ENCODE results near the gene RAD54L. TPM values are rescaled to one million over a fixed set of nuclear protein-coding genes. Genes with fewer than 3 reads are reported as not detected.
"Not testable (repeated sequence)": the region's sequence is repeated elsewhere in the genome, so short reads cannot be mapped to it uniquely, and the experiment has no call there.

The RAD54L gene
- total RNA-seq, 1 experiment from 2014 or later = 25.2 TPM

DNA sequence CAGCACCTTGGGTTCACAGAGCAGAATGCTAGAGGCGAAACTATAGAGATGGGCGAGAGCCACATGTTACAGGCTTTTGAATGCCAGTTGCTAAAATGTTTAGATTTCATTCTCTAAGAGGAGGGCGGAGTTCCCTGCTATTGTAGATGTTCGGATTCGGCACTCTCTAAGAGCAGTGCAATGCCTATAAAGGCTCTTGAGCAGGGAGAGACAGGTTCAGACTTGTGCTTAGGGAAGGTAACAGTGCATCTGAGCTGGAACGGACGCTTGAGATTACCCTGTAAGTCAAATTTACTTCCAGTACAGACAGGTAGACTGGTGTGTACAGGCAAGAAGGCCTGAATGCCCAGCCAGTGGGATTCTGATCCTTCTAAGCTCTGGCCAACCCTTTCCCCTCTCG, 29.1 kb upstream of the RAD54L start:
- no TSS peak for BruUV-seq (replicated peaks)
- intact Hi-C loops (cut with micrococcal nuclease; ENCODE audit: unreplicated experiment) = no loop called here
- H3K4me3 Mint-ChIP-seq (ENCODE audit: low read depth, unreplicated experiment) = no peak overlapping the region
- TF ChIP-seq, protein P1, sequence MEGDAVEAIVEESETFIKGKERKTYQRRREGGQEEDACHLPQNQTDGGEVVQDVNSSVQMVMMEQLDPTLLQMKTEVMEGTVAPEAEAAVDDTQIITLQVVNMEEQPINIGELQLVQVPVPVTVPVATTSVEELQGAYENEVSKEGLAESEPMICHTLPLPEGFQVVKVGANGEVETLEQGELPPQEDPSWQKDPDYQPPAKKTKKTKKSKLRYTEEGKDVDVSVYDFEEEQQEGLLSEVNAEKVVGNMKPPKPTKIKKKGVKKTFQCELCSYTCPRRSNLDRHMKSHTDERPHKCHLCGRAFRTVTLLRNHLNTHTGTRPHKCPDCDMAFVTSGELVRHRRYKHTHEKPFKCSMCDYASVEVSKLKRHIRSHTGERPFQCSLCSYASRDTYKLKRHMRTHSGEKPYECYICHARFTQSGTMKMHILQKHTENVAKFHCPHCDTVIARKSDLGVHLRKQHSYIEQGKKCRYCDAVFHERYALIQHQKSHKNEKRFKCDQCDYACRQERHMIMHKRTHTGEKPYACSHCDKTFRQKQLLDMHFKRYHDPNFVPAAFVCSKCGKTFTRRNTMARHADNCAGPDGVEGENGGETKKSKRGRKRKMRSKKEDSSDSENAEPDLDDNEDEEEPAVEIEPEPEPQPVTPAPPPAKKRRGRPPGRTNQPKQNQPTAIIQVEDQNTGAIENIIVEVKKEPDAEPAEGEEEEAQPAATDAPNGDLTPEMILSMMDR (IDR thresholded peaks at IDR 0.05; ENCODE audit: unreplicated experiment) = no peak
- no peak overlapping the region for H3K27ac Mint-ChIP-seq (ENCODE audit: unreplicated experiment)
- no peak for DNase-seq
- H3K4me1 Mint-ChIP-seq (ENCODE audit: low read depth, unreplicated experiment) = peaks cover 11% of the 10 kb centered on the region
- H3K9me3 Mint-ChIP-seq (ENCODE audit: low read depth, unreplicated experiment) = no peaks in the 10 kb centered on the region
- no peaks in the 10 kb centered on the region for H3K36me3 Mint-ChIP-seq (ENCODE audit: insufficient read depth, unreplicated experiment)
- H3K27me3 Mint-ChIP-seq (ENCODE audit: unreplicated experiment) = peaks cover 13% of the 10 kb centered on the region
- CTCF ChIA-PET = no interaction called here

DNA sequence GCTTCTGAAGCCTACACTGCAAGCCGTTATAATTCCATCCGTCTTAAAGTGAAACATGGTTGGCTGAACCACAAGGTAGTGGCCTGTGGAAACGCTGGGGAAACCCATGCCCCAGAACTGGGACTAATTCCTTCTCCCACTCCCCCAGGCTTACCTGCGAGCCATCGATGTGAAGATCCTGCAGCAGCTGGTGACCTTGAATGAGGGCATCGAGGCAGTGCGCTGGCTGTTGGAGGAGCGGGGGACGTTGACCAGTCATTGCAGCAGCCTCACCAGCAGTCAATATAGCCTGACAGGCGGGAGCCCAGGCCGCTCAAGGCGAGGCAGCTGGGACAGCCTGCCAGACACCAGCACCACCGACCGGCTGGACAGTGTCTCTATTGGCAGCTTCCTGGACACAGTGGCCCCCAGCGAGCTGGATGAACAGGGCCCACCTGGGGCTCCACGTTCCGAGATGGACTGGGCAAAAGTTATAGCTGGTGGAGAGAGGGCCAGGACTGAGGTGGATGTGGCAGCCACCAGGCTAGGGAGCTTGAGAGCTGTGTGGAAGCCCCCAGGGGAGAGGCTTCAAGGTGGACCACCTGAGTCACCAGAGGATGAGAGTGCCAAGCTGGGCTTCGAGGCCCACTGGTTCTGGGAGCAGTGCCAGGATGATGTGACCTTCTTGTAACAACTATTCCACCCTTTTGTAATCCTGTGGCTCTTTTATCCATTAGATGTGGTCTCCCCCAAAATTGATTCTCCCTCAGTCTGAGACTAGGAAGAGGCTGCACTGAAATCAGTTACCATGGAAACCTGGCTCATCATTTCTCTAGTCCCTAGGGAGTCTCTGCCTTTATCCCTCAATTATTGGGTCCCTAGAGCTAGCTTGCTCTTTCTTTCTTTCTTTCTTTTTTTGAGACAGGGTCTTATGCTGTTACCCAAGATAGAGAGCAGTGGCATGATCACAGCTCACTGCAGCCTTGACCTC, 27.7 kb upstream of the RAD54L start:
- H3K4me3 Mint-ChIP-seq (ENCODE audit: low read depth, unreplicated experiment) = no peak overlapping the region
- intact Hi-C loops (cut with micrococcal nuclease; ENCODE audit: unreplicated experiment) = no loop called here
- peaks cover 4% of the 10 kb centered on the region for H3K36me3 Mint-ChIP-seq (ENCODE audit: insufficient read depth, unreplicated experiment)
- H3K27me3 Mint-ChIP-seq (ENCODE audit: unreplicated experiment) = peaks cover 13% of the 10 kb centered on the region
- no TSS peak for BruUV-seq (replicated peaks)
- no peak for DNase-seq
- H3K27ac Mint-ChIP-seq (ENCODE audit: unreplicated experiment) = no peak overlapping the region
- CTCF ChIA-PET = interaction anchor here (0.6 kb wide), 1 partner anchor 667 kb away, joined by 3 read pairs; no protein-coding TSS in a partner anchor
- no peaks in the 10 kb centered on the region for H3K9me3 Mint-ChIP-seq (ENCODE audit: low read depth, unreplicated experiment)
- H3K4me1 Mint-ChIP-seq (ENCODE audit: low read depth, unreplicated experiment) = peaks cover 20% of the 10 kb centered on the region
- TF ChIP-seq, protein P1 (IDR thresholded peaks at IDR 0.05; ENCODE audit: unreplicated experiment) = no peak

DNA sequence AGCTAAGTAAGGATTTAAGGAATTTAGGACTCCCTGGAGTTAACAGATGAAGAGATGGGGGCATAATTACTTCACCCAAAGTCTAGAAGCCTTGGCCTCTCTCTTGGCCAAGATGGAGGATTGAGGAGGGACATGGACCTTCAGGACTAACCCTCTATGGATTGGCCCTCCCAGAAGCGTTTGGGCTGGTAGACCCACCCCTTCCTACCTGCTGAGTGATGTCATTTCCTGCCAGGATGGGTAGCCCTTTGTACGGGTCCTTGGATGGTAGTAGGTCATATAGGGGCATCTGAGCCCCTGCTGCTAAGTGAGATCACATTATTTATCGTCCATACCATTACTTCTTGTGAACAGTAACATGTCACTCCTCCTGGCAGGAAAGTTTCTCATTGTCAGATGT, 26.8 kb upstream of the RAD54L start:
- CTCF ChIA-PET = no interaction called here
- Mint-ChIP-seq H3K4me3 (ENCODE audit: low read depth, unreplicated experiment) (no peak overlapping the region), H3K9me3 (ENCODE audit: low read depth, unreplicated experiment) (no peaks in the 10 kb centered on the region), H3K27me3 (ENCODE audit: unreplicated experiment) (peaks cover 13% of the 10 kb centered on the region), H3K4me1 (ENCODE audit: low read depth, unreplicated experiment) (peaks cover 20% of the 10 kb centered on the region), H3K36me3 (ENCODE audit: insufficient read depth, unreplicated experiment) (peaks cover 4% of the 10 kb centered on the region), H3K27ac (ENCODE audit: unreplicated experiment) (no peak overlapping the region)
- TF ChIP-seq, protein P1 (IDR thresholded peaks at IDR 0.05; ENCODE audit: unreplicated experiment) = no peak
- intact Hi-C loops (cut with micrococcal nuclease; ENCODE audit: unreplicated experiment) = no loop called here
- BruUV-seq (replicated peaks) = no TSS peak
- DNase-seq = no peak

DNA sequence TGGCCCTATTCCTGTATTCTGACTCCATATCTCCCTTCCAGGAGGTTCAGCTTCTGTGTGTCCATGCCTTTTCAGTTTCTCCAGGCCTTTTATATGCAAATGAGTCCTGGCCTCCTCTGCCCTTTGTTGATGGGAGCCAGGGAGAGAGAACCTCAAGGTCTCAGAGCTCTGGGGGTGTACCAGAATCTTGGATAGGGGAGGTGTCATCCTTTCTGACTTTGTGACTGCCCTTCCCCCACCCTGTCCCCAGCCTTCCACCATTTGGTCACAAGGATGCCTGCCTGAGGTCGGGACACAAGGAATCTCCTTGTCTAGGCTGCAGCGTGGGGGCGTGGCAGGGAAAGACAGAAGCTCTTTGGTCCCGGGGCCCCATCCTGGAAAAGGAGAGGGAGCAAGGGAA, 25.8 kb upstream of the RAD54L start:
- Mint-ChIP-seq H3K27ac (ENCODE audit: unreplicated experiment) (no peak overlapping the region), H3K27me3 (ENCODE audit: unreplicated experiment) (peaks cover 9% of the 10 kb centered on the region), H3K4me3 (ENCODE audit: low read depth, unreplicated experiment) (no peak overlapping the region), H3K36me3 (ENCODE audit: insufficient read depth, unreplicated experiment) (peaks cover 4% of the 10 kb centered on the region), H3K9me3 (ENCODE audit: low read depth, unreplicated experiment) (no peaks in the 10 kb centered on the region), H3K4me1 (ENCODE audit: low read depth, unreplicated experiment) (peaks cover 20% of the 10 kb centered on the region)
- BruUV-seq (replicated peaks) = no TSS peak
- no peak for DNase-seq
- TF ChIP-seq, protein P1 (IDR thresholded peaks at IDR 0.05; ENCODE audit: unreplicated experiment) = no peak
- CTCF ChIA-PET = interaction anchor here (0.6 to 0.9 kb wide), 2 partner anchors 39 to 40 kb away, joined by 3 read pairs; no protein-coding TSS in a partner anchor
- intact Hi-C loops (cut with micrococcal nuclease; ENCODE audit: unreplicated experiment) = no loop called here

DNA sequence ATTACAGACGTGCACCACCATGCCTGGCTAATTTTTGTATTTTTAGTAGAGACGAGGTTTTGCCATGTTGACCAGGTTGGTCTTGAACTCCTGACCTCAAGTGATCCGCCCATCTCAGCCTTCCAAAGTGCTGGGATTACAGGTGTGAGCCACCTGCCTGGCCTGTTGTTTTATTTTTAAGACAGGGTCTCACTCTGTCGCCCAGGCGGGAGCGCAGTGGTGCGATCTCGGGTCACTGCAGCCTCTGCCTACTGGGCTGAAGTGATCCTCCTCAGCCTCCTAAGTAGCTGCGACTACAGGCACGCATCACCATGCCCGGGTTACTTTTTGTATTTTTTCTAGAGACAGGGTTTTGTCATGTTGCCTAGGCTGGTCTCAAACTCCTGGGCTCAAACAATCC, 24.5 kb upstream of the RAD54L start:
- BruUV-seq (replicated peaks); H3K27ac Mint-ChIP-seq (ENCODE audit: unreplicated experiment); H3K9me3 Mint-ChIP-seq (ENCODE audit: low read depth, unreplicated experiment); H3K36me3 Mint-ChIP-seq (ENCODE audit: insufficient read depth, unreplicated experiment); DNase-seq; H3K4me3 Mint-ChIP-seq (ENCODE audit: low read depth, unreplicated experiment); H3K27me3 Mint-ChIP-seq (ENCODE audit: unreplicated experiment): not testable (repeated sequence)
- CTCF ChIA-PET = interaction anchor here (0.6 to 1.8 kb wide), 16 partner anchors 20 to 449 kb away, joined by 3 to 56 read pairs (median 6); partner anchors contain the start of genes LURAP1 and POMGNT1
- intact Hi-C loops (cut with micrococcal nuclease; ENCODE audit: unreplicated experiment) = loop anchor here (1.0 kb wide), 3 partner anchors 40 to 186 kb away; no protein-coding TSS in a partner anchor
- H3K4me1 Mint-ChIP-seq (ENCODE audit: low read depth, unreplicated experiment) = peaks cover 20% of the 10 kb centered on the region

Measured in Calu3 (cell line).